ENCODE results near the gene SMARCAD1. TPM values are rescaled to one million over a fixed set of nuclear protein-coding genes. Genes with fewer than 3 reads are reported as not detected.

The SMARCAD1 gene
- total RNA-seq, 1 donor from 2014 or later = 24.4 TPM

DNA sequence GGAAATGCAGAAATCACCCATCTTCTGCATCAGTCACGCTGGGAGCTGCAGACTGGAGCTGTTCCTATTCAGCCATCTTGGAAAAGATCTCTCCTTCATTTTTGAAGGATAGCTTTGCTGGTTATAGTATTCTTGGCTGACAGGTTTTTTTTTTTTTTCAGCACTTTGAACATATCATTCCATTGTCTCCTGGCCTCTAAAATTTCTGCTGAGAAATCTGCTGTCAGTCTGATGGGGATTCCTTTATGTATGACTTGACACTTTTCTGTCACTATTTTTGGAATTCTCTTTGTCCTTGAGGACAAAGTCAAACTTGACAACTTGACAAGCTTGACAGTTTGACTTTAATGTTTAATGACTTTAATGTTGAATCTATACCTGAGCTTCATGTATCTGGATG is 118.2 kb downstream of the SMARCAD1 start:
- H3K4me3 Mint-ChIP-seq (ENCODE audit: unreplicated experiment) = no peak overlapping the region
- peaks cover 19% of the 10 kb centered on the region for H3K27me3 Mint-ChIP-seq (ENCODE audit: low read depth)
- TF ChIP-seq, protein P1, sequence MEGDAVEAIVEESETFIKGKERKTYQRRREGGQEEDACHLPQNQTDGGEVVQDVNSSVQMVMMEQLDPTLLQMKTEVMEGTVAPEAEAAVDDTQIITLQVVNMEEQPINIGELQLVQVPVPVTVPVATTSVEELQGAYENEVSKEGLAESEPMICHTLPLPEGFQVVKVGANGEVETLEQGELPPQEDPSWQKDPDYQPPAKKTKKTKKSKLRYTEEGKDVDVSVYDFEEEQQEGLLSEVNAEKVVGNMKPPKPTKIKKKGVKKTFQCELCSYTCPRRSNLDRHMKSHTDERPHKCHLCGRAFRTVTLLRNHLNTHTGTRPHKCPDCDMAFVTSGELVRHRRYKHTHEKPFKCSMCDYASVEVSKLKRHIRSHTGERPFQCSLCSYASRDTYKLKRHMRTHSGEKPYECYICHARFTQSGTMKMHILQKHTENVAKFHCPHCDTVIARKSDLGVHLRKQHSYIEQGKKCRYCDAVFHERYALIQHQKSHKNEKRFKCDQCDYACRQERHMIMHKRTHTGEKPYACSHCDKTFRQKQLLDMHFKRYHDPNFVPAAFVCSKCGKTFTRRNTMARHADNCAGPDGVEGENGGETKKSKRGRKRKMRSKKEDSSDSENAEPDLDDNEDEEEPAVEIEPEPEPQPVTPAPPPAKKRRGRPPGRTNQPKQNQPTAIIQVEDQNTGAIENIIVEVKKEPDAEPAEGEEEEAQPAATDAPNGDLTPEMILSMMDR (IDR thresholded peaks at IDR 0.05) = no peak
- no peak overlapping the region for H3K27ac Mint-ChIP-seq (ENCODE audit: unreplicated experiment)
- no peaks in the 10 kb centered on the region for H3K4me1 Mint-ChIP-seq (ENCODE audit: low read depth)
- H3K9me3 Mint-ChIP-seq (ENCODE audit: low read depth) = peaks cover 46% of the 10 kb centered on the region
- no peak for DNase-seq (ENCODE audit: low spot score)
- peaks cover 23% of the 10 kb centered on the region for H3K36me3 Mint-ChIP-seq (ENCODE audit: low read depth)

DNA sequence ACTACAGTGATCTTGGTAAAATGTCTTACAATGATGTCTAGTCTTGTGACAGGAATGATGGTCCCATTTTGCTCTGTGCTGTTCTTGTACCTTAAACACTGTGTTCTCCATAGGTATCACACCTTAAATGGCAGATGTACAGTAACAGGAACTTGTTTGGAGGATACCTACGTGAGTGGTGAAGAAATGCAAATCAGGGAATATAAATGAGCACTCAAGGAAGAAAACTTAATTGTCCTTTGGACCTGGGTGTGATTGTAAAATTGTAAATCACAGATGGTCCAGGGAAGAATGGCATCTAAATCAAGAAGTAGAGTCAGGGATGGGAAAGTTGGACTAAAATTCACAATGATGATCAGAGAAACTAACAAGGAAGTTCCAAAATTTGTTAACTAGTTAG is 122.3 kb downstream of the SMARCAD1 start:
- Mint-ChIP-seq H3K4me1 (ENCODE audit: low read depth) (peaks cover 9% of the 10 kb centered on the region), H3K36me3 (ENCODE audit: low read depth) (peaks cover 13% of the 10 kb centered on the region), H3K27me3 (ENCODE audit: low read depth) (peaks cover 3% of the 10 kb centered on the region), H3K9me3 (ENCODE audit: low read depth) (peaks cover 16% of the 10 kb centered on the region), H3K4me3 (ENCODE audit: unreplicated experiment) (no peak overlapping the region), H3K27ac (ENCODE audit: unreplicated experiment) (no peak overlapping the region)
- no peak for DNase-seq (ENCODE audit: low spot score)
- TF ChIP-seq, protein P1 (IDR thresholded peaks at IDR 0.05) = no peak

DNA sequence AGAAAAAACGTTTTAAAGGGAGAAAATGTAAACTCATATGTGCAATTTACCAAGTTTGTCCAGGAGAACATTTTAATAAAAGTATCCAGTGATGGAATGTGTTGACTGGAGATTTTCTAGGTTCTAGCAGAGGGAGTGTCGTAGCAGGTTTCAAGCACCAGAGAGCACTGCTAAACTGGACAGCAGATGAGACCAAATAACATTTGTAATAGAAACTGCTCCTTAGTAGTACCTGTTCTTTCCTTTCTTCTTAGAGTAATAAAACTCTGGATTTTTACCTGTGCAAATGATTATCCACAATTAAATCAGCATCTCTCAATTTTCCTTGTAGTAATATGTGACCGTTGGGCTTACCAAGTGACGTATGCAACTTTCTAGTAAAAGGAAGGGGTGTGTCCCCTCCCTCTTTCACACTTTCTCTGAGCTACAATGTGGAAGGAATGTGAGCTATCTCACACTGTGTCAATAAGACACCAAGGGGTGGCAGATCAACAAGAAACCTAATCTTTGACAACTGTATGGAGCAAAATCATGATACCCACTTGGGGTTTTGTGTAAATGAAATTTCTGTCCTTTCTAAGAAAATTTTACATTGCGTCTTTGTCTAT is 125.4 kb downstream of the SMARCAD1 start:
- Mint-ChIP-seq H3K36me3 (ENCODE audit: low read depth) (peaks cover 3% of the 10 kb centered on the region), H3K27ac (ENCODE audit: unreplicated experiment) (no peak overlapping the region), H3K9me3 (ENCODE audit: low read depth) (no peaks in the 10 kb centered on the region), H3K4me3 (ENCODE audit: unreplicated experiment) (no peak overlapping the region), H3K4me1 (ENCODE audit: low read depth) (peaks cover 9% of the 10 kb centered on the region), H3K27me3 (ENCODE audit: low read depth) (peaks cover 3% of the 10 kb centered on the region)
- DNase-seq (ENCODE audit: low spot score) = no peak
- TF ChIP-seq, protein P1 (IDR thresholded peaks at IDR 0.05) = peak; percentile 69

- DNase-seq (ENCODE audit: low spot score) = no peak
- H3K9me3 Mint-ChIP-seq (ENCODE audit: low read depth) = no peaks in the 10 kb centered on the region
- H3K27me3 Mint-ChIP-seq (ENCODE audit: low read depth) = peaks cover 3% of the 10 kb centered on the region
- no peak overlapping the region for H3K27ac Mint-ChIP-seq (ENCODE audit: unreplicated experiment)
- H3K36me3 Mint-ChIP-seq (ENCODE audit: low read depth) = peaks cover 3% of the 10 kb centered on the region
- H3K4me3 Mint-ChIP-seq (ENCODE audit: unreplicated experiment) = no peak overlapping the region
- TF ChIP-seq, protein P1 (IDR thresholded peaks at IDR 0.05) = no peak
- peaks cover 9% of the 10 kb centered on the region for H3K4me1 Mint-ChIP-seq (ENCODE audit: low read depth)
These were observed 126.2 kb downstream of the SMARCAD1 start for GRCh38 chr4:94333866-94334265.

GRCh38 chr4:94334476-94334875 is 126.8 kb downstream of the SMARCAD1 start:
- Mint-ChIP-seq H3K9me3 (ENCODE audit: low read depth) (no peaks in the 10 kb centered on the region), H3K4me3 (ENCODE audit: unreplicated experiment) (no peak overlapping the region), H3K4me1 (ENCODE audit: low read depth) (peaks cover 9% of the 10 kb centered on the region), H3K27ac (ENCODE audit: unreplicated experiment) (no peak overlapping the region), H3K36me3 (ENCODE audit: low read depth) (peaks cover 3% of the 10 kb centered on the region), H3K27me3 (ENCODE audit: low read depth) (peaks cover 3% of the 10 kb centered on the region)
- no peak for DNase-seq (ENCODE audit: low spot score)
- TF ChIP-seq, protein P1 (IDR thresholded peaks at IDR 0.05) = no peak
